ENCODE measurements around the gene VMP1.

- no peak for TF ChIP-seq CTCF (IDR thresholded peaks at IDR 0.05; ENCODE audit: low read depth, low read length, poor library complexity, severe bottlenecking)
- no peak for TF ChIP-seq EZH2phosphoT487 (IDR thresholded peaks at IDR 0.05; ENCODE audit: borderline replicate concordance, low read length)
Observed at GRCh38 chr17:59878624-59879023, 171.2 kb downstream of the VMP1 start.
